Fibroblast of peridontal ligament (primary cell): ENCODE data around the gene SPATA7.
A peak's percentile ranks its signal among the peaks of the same experiment; 100 is the strongest.

Source experiments
- DNase-seq: peaks from one replicate; pipeline ENCODE4 v3.0.0-alpha.2; 2010; ENCODE audit errors: extremely low read depth

Gene SPATA7

GRCh38 chr14:88417594-88417993 lies 32.1 kb downstream of the SPATA7 start:
- DNase-seq: no peak

GRCh38 chr14:88420187-88420586 lies 34.7 kb downstream of the SPATA7 start:
- DNase-seq: no peak

GRCh38 chr14:88421286-88421685 lies 35.8 kb downstream of the SPATA7 start:
- DNase-seq: peak; percentile 69

GRCh38 chr14:88422047-88422446 lies 36.6 kb downstream of the SPATA7 start:
- no peak for DNase-seq

- DNase-seq: peak; percentile 52
These were observed 37.6 kb downstream of the SPATA7 start for GRCh38 chr14:88422919-88423650.

- peak; percentile 71 for DNase-seq
These were observed 39.1 kb downstream of the SPATA7 start for GRCh38 chr14:88424573-88424972.

- DNase-seq: peak; percentile 62
These were observed 40.8 kb downstream of the SPATA7 start for GRCh38 chr14:88426271-88426670.

GRCh38 chr14:88430976-88431375 lies 45.5 kb downstream of the SPATA7 start:
- DNase-seq: no peak

- DNase-seq: peak; percentile 23
These were observed 52.2 kb downstream of the SPATA7 start for GRCh38 chr14:88437658-88438057.

- DNase-seq: no peak
These were observed 53.6 kb downstream of the SPATA7 start for GRCh38 chr14:88439088-88439487.

- DNase-seq: no peak
These were observed 66.8 kb downstream of the SPATA7 start for GRCh38 chr14:88452231-88452630.

- DNase-seq: peak; percentile 71
These were observed 69.4 kb downstream of the SPATA7 start for GRCh38 chr14:88454886-88455285.

GRCh38 chr14:88463318-88463717 lies 77.9 kb downstream of the SPATA7 start:
- no peak for DNase-seq

GRCh38 chr14:88468406-88468805 lies 82.9 kb downstream of the SPATA7 start:
- peak; percentile 84 for DNase-seq

GRCh38 chr14:88470542-88471440 lies 85.3 kb downstream of the SPATA7 start:
- DNase-seq: peak; percentile 63

- DNase-seq: no peak
These were observed 88.3 kb downstream of the SPATA7 start for GRCh38 chr14:88473791-88474190.

- DNase-seq: peak; percentile 52
These were observed 90.8 kb downstream of the SPATA7 start for GRCh38 chr14:88476214-88476774.

- no peak for DNase-seq
These were observed 91.4 kb downstream of the SPATA7 start for GRCh38 chr14:88476825-88477224.

- no peak for DNase-seq
These were observed 92.2 kb downstream of the SPATA7 start for GRCh38 chr14:88477513-88478250.

GRCh38 chr14:88478931-88479330 lies 93.5 kb downstream of the SPATA7 start:
- no peak for DNase-seq

GRCh38 chr14:88479574-88479987 lies 94.1 kb downstream of the SPATA7 start:
- no peak for DNase-seq

GRCh38 chr14:88481059-88481458 lies 95.6 kb downstream of the SPATA7 start:
- DNase-seq: no peak
